ENCODE data around the gene CRACR2A. TPM values are rescaled to one million over a fixed set of nuclear protein-coding genes. Genes with fewer than 3 reads are reported as not detected.

The CRACR2A gene
- total and polyA plus RNA-seq, 10 of the 15 experiments (the other 5 are each of a cell fraction or from before 2014, with no cell fraction given), result 2.1 to 18.0 (median 13.2) TPM

DNA sequence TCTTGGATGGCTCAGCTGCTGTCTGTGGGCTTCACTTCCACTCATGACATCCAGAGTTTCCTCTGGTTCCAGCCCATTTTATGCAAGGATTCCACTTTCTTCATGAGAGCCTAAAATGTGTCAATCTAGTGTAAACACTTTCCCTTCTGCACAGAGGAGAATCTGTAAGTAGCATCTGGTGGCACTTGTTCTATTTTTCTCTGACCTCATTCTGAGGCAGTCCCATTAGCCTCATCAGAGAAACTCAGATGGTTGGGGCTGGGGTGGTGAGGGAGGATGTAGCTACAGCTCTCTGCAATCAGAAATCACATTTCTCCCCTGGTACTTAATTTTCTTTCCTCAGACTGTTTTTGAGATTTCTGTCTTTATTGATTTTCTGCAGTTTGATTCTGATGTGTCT, 180.3 kb downstream of the CRACR2A start:
- H3K27me3 ChIP-seq (replicated peaks in 1 of 2; ENCODE audit: control insufficient read depth in 2 of 2, insufficient read depth in 2 of 2, low read length in 1 of 2), result peaks cover 0 to 3% of the 10 kb centered on the region in 2 experiments; a peak in 3 of 4 replicates
- no peaks in the 10 kb centered on the region for H4K20me1 ChIP-seq (ENCODE audit: control insufficient read depth, insufficient read depth)
- H2AFZ ChIP-seq (ENCODE audit: control insufficient read depth, low read depth, low read length), result no peak overlapping the region
- SMC1A ChIA-PET (ENCODE audit: uncharacterized antibody, unreplicated experiment), result no interaction called here
- no peak overlapping the region for H3K4me3 ChIP-seq
- TF ChIP-seq ATF7 (IDR thresholded peaks at IDR 0.05; ENCODE audit: low read depth) (no peak), SMC3 (IDR thresholded peaks at IDR 0.05; ENCODE audit: borderline replicate concordance, low read length) (no peak), SIN3A (IDR thresholded peaks at IDR 0.05; ENCODE audit: low read depth, low read length) (no peak), NBN (IDR thresholded peaks at IDR 0.05) (no peak), SMARCA5 (IDR thresholded peaks at IDR 0.05) (no peak), KDM1A (IDR thresholded peaks at IDR 0.05; ENCODE audit: borderline replicate concordance) (no peak), TAF1 (IDR thresholded peaks at IDR 0.05; ENCODE audit: borderline replicate concordance, low read depth, low read length) (no peak), NFIC (IDR thresholded peaks at IDR 0.05; ENCODE audit: low read depth, low read length) (no peak), BCL11A (IDR thresholded peaks at IDR 0.05; ENCODE audit: low read depth, low read length) (no peak), SREBF1 (IDR thresholded peaks at IDR 0.05; ENCODE audit: low read length) (no peak), RUNX3 (IDR thresholded peaks at IDR 0.05; ENCODE audit: low read length) (no peak), STAT3 (IDR thresholded peaks at IDR 0.05; ENCODE audit: low read depth, low read length) (no peak), HDAC2 (IDR thresholded peaks at IDR 0.05) (no peak), CREM (IDR thresholded peaks at IDR 0.05; ENCODE audit: low read depth) (no peak), CBX5 (IDR thresholded peaks at IDR 0.05; ENCODE audit: low read depth) (no peak), MTA3 (IDR thresholded peaks at IDR 0.05; ENCODE audit: borderline replicate concordance, low read length) (no peak)
- TF ChIP-seq, protein P1, sequence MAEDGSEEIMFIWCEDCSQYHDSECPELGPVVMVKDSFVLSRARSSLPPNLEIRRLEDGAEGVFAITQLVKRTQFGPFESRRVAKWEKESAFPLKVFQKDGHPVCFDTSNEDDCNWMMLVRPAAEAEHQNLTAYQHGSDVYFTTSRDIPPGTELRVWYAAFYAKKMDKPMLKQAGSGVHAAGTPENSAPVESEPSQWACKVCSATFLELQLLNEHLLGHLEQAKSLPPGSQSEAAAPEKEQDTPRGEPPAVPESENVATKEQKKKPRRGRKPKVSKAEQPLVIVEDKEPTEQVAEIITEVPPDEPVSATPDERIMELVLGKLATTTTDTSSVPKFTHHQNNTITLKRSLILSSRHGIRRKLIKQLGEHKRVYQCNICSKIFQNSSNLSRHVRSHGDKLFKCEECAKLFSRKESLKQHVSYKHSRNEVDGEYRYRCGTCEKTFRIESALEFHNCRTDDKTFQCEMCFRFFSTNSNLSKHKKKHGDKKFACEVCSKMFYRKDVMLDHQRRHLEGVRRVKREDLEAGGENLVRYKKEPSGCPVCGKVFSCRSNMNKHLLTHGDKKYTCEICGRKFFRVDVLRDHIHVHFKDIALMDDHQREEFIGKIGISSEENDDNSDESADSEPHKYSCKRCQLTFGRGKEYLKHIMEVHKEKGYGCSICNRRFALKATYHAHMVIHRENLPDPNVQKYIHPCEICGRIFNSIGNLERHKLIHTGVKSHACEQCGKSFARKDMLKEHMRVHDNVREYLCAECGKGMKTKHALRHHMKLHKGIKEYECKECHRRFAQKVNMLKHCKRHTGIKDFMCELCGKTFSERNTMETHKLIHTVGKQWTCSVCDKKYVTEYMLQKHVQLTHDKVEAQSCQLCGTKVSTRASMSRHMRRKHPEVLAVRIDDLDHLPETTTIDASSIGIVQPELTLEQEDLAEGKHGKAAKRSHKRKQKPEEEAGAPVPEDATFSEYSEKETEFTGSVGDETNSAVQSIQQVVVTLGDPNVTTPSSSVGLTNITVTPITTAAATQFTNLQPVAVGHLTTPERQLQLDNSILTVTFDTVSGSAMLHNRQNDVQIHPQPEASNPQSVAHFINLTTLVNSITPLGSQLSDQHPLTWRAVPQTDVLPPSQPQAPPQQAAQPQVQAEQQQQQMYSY (CRISPR knock-in tag; IDR thresholded peaks at IDR 0.05), result no peak
- TF ChIP-seq, protein P2, sequence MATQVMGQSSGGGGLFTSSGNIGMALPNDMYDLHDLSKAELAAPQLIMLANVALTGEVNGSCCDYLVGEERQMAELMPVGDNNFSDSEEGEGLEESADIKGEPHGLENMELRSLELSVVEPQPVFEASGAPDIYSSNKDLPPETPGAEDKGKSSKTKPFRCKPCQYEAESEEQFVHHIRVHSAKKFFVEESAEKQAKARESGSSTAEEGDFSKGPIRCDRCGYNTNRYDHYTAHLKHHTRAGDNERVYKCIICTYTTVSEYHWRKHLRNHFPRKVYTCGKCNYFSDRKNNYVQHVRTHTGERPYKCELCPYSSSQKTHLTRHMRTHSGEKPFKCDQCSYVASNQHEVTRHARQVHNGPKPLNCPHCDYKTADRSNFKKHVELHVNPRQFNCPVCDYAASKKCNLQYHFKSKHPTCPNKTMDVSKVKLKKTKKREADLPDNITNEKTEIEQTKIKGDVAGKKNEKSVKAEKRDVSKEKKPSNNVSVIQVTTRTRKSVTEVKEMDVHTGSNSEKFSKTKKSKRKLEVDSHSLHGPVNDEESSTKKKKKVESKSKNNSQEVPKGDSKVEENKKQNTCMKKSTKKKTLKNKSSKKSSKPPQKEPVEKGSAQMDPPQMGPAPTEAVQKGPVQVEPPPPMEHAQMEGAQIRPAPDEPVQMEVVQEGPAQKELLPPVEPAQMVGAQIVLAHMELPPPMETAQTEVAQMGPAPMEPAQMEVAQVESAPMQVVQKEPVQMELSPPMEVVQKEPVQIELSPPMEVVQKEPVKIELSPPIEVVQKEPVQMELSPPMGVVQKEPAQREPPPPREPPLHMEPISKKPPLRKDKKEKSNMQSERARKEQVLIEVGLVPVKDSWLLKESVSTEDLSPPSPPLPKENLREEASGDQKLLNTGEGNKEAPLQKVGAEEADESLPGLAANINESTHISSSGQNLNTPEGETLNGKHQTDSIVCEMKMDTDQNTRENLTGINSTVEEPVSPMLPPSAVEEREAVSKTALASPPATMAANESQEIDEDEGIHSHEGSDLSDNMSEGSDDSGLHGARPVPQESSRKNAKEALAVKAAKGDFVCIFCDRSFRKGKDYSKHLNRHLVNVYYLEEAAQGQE (IDR thresholded peaks at IDR 0.05; ENCODE audit: low read depth, low read length), result no peak
- FAIRE-seq (no peak), DNase-seq (ENCODE audit: low read depth, low spot score) (no peak), ATAC-seq (no peak)
- H3K27ac ChIP-seq (ENCODE audit: control insufficient read depth, insufficient read depth), result no peak overlapping the region
- CTCF ChIA-PET, result no interaction called here
- no peaks in the 10 kb centered on the region for H3K4me1 ChIP-seq (ENCODE audit: control insufficient read depth, insufficient read depth, low read length)
- no peaks in the 10 kb centered on the region for H3K36me3 ChIP-seq (ENCODE audit: control insufficient read depth in 2 of 2, insufficient read depth in 2 of 2, low read length in 1 of 2)
- in situ Hi-C loops (cut with MboI), result no loop called here
- H3K9ac ChIP-seq (ENCODE audit: control insufficient read depth, insufficient read depth, low read length), result no peak overlapping the region
- H3K9me3 ChIP-seq (replicated peaks; ENCODE audit: control insufficient read depth, insufficient read depth, low read length), result no peaks in the 10 kb centered on the region
- intact Hi-C loops (cut with micrococcal nuclease; ENCODE audit: unreplicated experiment), result no loop called here
- POLR2A ChIA-PET, result no interaction called here
- no peaks in the 10 kb centered on the region for H3K79me2 ChIP-seq (ENCODE audit: control insufficient read depth, insufficient read depth, low read length)
- no TSS peak for BruUV-seq (replicated peaks)
- RAD21 ChIA-PET (ENCODE audit: unreplicated experiment), result no interaction called here
- no peak overlapping the region for H3K4me2 ChIP-seq (ENCODE audit: control insufficient read depth, insufficient read depth)

Data from GM12878 (cell line).